AG10803 (cell line): ENCODE results near the gene FRMD4B.

Source experiments
- DNase-seq: peaks from one replicate; pipeline ENCODE4 v3.0.0; 2010; ENCODE audit warnings: low read depth
- H3K4me3 ChIP-seq: 2 replicates; pipeline ENCODE4 v1.5.1; 2011; ENCODE audit warnings: mild to moderate bottlenecking, low read length, control low read depth
- TF ChIP-seq, protein P1 (sequence below): conservative IDR thresholded peaks from 2 replicates; pipeline ENCODE4 v1.5.1; 2011; ENCODE audit warnings: mild to moderate bottlenecking, low read length, control low read depth, inconsistent platforms

FRMD4B gene

DNA sequence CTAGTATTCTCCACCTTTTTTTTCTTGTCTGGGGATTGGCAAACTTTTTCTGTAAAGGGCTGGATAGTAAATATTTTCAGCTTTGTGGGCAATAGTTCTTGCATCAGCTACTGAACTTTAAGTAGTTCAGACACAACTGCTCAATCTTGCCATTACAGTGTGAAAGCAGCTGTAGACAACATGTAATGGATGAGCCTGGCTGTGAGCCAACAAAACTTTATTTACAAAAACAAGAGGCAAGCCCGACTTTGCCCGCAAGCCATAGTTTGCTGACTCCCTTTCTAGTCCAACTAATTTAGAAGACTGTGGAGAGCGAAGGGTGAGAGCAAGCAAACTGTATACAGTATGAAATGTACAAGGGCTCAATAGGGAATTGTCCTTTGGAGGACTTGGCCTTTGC is 6.2 kb downstream of the FRMD4B start:
- TF ChIP-seq, protein P1, sequence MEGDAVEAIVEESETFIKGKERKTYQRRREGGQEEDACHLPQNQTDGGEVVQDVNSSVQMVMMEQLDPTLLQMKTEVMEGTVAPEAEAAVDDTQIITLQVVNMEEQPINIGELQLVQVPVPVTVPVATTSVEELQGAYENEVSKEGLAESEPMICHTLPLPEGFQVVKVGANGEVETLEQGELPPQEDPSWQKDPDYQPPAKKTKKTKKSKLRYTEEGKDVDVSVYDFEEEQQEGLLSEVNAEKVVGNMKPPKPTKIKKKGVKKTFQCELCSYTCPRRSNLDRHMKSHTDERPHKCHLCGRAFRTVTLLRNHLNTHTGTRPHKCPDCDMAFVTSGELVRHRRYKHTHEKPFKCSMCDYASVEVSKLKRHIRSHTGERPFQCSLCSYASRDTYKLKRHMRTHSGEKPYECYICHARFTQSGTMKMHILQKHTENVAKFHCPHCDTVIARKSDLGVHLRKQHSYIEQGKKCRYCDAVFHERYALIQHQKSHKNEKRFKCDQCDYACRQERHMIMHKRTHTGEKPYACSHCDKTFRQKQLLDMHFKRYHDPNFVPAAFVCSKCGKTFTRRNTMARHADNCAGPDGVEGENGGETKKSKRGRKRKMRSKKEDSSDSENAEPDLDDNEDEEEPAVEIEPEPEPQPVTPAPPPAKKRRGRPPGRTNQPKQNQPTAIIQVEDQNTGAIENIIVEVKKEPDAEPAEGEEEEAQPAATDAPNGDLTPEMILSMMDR, result no peak
- no peak overlapping the region for H3K4me3 ChIP-seq
- no peak for DNase-seq

DNA sequence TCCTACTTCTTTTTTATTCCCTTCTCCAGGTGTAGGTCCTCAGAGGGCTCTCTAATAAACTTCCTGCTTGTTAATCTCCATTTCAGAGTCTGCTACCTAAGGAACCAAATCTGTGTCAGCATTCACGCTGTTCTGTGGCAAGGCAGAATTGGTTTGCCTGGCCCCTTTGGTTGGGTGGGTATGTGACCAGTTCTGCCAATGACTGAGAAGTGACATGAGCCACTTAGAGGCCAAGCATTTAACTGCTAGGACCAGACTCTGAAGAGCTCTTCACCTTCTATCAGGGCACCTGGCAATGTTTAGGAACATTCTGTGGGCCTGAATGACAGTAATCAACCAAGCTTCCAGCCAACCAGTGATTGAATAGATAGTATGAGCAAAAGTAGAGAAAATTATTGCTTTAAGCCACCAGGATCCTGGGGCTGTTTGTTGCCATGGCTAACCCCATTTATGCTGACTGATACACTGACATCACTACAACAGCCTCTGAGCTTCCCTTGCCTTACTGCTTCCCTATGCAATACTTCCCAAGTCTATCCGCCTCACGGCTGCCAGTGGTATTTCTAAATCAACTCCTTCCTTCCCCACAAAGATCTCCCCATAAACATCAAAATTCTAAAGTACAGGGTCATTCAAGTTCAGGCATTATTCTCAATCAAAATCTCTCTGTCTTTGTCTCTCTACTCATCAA is 7.6 kb downstream of the FRMD4B start:
- TF ChIP-seq, protein P1, result no peak
- no peak for DNase-seq
- H3K4me3 ChIP-seq, result no peak overlapping the region

DNA sequence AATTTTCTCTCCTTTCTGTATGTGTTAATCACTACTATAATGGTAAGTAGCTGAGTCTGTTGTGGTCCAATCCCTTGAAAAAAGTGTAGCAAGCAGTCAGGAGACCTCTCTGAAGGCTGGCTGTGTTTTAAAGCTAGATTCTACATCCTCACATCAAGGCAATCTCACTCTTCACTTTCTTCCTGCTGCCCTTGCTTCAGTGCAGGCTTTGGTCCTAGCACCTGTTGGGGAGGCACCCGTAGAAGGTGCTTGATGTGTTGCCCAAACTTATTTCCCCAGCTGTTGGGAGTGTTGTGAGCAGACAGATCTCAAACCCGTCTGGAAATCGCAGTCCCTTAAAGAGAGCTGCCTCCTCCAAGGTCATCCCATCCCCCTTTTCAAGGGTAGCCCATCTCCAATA is 8.6 kb downstream of the FRMD4B start:
- no peak overlapping the region for H3K4me3 ChIP-seq
- DNase-seq, result no peak
- TF ChIP-seq, protein P1, result no peak

DNA sequence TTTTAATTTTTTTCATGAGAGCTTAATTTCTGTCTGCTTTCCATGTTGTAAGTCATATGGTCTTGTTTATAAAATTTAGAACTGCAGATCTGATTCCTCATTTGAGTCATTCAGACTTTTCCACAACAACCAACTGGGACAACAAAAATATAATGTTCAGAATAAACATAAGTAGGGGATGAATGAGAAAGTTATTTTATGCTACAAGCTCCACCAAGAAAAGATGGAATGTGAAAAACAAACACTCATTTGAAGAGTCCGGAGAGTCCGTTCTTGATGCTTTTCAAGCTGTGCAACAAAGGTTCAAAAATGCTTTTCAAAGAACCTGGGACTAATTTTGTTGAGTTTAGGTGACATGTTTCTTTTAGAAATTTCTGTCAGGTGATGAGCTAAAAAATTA is 9.2 kb downstream of the FRMD4B start:
- DNase-seq, result no peak
- TF ChIP-seq, protein P1, result no peak

DNA sequence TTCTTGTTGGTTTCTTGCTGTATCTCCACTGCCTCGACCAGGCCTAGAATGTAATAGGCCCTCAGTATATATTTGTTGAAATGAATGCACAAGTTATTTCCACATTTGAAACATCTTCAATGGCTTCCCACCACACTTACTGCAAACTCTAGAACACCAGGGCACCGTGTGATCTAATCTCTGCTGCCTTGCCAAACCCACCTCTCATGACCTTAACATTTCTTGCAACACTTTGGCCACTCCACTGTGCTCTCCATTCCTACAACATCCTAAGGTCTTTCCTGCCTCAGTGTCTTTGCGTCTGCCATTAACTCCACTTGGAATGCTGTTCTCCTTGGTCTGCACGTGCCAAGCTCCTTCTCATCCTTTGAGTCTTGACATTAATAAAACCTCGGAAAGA is 14.1 kb downstream of the FRMD4B start:
- H3K4me3 ChIP-seq, result no peak overlapping the region
- DNase-seq, result no peak
- TF ChIP-seq, protein P1, result no peak

More for the DNA sequence above, 9.2 kb downstream of the FRMD4B start:
- no peak overlapping the region for H3K4me3 ChIP-seq

DNA sequence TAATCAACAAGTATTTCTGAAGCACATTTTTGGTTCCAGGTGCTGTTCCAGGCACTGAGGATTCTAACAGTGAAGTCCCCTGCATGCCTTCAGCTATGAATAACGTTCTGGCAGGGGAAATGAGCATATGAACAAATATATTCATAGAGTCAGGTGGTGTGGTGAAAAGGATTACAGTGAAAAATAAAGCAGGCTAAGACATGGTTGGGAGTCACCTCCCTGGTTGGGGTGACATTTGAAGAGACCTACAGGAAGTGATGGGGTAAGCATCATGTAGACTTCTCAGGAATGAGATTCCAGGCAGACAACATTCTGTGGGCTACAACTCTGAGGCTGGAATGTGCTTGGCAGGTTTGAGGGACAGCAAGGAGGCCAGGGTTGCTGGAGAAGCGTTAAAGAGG is 15.0 kb downstream of the FRMD4B start:
- DNase-seq, result peak; percentile 52
- TF ChIP-seq, protein P1, result no peak
- H3K4me3 ChIP-seq, result no peak overlapping the region

DNA sequence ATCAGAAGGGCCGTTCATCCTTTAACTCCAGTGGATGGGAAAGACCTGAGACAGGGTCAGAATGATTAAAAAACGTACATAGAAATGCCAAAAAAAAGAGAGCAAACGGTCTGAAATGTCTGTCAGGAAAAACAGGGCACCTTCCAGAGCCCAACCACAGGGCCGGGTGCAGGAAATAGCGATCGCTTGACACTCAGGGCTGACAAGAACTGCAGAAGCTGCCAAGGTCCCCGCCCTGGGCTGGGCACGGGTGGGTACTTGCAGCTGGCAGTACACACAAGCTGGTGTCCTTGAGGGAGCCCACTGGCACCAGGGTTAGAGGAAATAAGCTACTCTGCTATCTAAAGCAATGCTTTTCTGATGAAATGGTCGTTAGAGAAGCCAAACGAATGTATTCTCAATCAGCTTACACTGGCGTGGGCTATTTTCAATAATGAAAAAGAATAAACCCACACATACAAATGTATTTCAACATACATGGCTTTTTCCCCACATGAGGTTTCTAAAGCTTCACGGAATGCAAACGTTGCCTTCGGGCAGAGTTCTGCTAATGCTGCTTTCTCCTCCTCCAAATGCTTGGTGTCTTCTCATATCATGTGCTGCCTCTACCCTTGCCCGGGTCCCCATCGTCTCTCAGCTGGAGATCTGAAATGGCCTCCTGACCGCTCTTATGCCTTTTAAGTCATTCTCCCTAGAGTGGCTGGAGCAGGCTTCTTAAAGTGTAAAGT is 15.6 kb downstream of the FRMD4B start:
- peak; percentile 55 for DNase-seq
- peak overlapping the region; percentile 37 for H3K4me3 ChIP-seq
- TF ChIP-seq, protein P1, result no peak
